Astrocyte (in vitro differentiated cells and primary cell): ENCODE results near the gene ATP5MK. TPM values are rescaled to one million over a fixed set of nuclear protein-coding genes. Genes with fewer than 3 reads are reported as not detected.

Source experiments
- DNase-seq: peaks from one replicate; pipeline ENCODE4 v3.0.0-alpha.2; 2010; ENCODE audit warnings: low read depth
- FAIRE-seq: peaks from 2 replicates; lab custom pipeline; 2011; peaks lifted over from hg19 to GRCh38; lab: Jason Lieb, UNC
- H2AFZ ChIP-seq: 2 replicates; pipeline ENCODE4 v1.6.0; 2012; ENCODE audit warnings: low read depth, low read length, inconsistent platforms
- H3K27ac ChIP-seq: 2 replicates; pipeline ENCODE4 v1.5.1; 2011; ENCODE audit warnings: low read depth, low read length, inconsistent platforms
- H3K27me3 ChIP-seq: 2 replicates; pipeline ENCODE4 v1.6.0; 2011; ENCODE audit warnings: low read length, inconsistent platforms; ENCODE audit not compliant: insufficient read depth
- H3K36me3 ChIP-seq: 2 replicates; pipeline ENCODE4 v1.5.1; 2011; ENCODE audit warnings: low read length, inconsistent platforms; ENCODE audit not compliant: insufficient read depth
- H3K4me1 ChIP-seq: 2 replicates; pipeline ENCODE4 v1.5.1; 2011; ENCODE audit warnings: low read length, inconsistent platforms; ENCODE audit not compliant: insufficient read depth
- H3K4me2 ChIP-seq: 2 replicates; pipeline ENCODE4 v1.6.0; 2012; ENCODE audit warnings: low read length, inconsistent platforms
- H3K4me3 ChIP-seq: 2 replicates; pipeline ENCODE4 v1.5.1; 2011; ENCODE audit warnings: low read depth, mild to moderate bottlenecking, low read length, inconsistent platforms; ENCODE audit not compliant: insufficient read depth
- H3K79me2 ChIP-seq: 2 replicates; pipeline ENCODE4 v1.6.0; 2012; ENCODE audit warnings: mild to moderate bottlenecking, low read length, inconsistent platforms; ENCODE audit not compliant: insufficient read depth
- H3K9ac ChIP-seq: 2 replicates; pipeline ENCODE4 v1.6.0; 2012; ENCODE audit warnings: mild to moderate bottlenecking, low read length, inconsistent platforms
- H3K9me3 ChIP-seq: 2 replicates; pipeline ENCODE4 v1.5.1; 2012; ENCODE audit warnings: low read depth, mild to moderate bottlenecking, low read length, inconsistent platforms; ENCODE audit not compliant: insufficient read depth
- H4K20me1 ChIP-seq: 2 replicates; pipeline ENCODE4 v1.6.0; 2012; ENCODE audit warnings: low read length, inconsistent platforms; ENCODE audit not compliant: insufficient read depth
- H3K27ac Mint-ChIP-seq: one replicate; pipeline ENCODE4 v1.8.0; 2021; ENCODE audit warnings: mild to moderate bottlenecking, mixed read lengths; ENCODE audit not compliant: unreplicated experiment
- H3K27me3 Mint-ChIP-seq: one replicate; pipeline ENCODE4 v1.8.0; 2021; ENCODE audit warnings: low read depth, mixed read lengths; ENCODE audit not compliant: unreplicated experiment
- H3K36me3 Mint-ChIP-seq: one replicate; pipeline ENCODE4 v1.8.0; 2021; ENCODE audit warnings: low read depth, mixed read lengths; ENCODE audit not compliant: unreplicated experiment
- H3K4me1 Mint-ChIP-seq: one replicate; pipeline ENCODE4 v1.8.0; 2021; ENCODE audit warnings: low read depth, mixed read lengths; ENCODE audit not compliant: unreplicated experiment
- H3K4me3 Mint-ChIP-seq: one replicate; pipeline ENCODE4 v1.8.0; 2021; ENCODE audit warnings: mild to moderate bottlenecking, moderate library complexity, mixed read lengths; ENCODE audit not compliant: unreplicated experiment
- H3K9me3 Mint-ChIP-seq: one replicate; pipeline ENCODE4 v1.8.0; 2021; ENCODE audit warnings: mild to moderate bottlenecking, mixed read lengths; ENCODE audit not compliant: unreplicated experiment
- EZH2 ChIP-seq: IDR thresholded peaks from 2 replicates; pipeline ENCODE4 v1.6.1; 2012; ENCODE audit warnings: mild to moderate bottlenecking, low read length, inconsistent platforms; ENCODE audit not compliant: insufficient read depth
- total RNA-seq: library from RNA; stranded (reverse); gene quantifications from 2 replicates; pipeline ENCODE4 v1.2.1, GENCODE V29; 2021
- TF ChIP-seq, protein P1 (sequence below): IDR thresholded peaks from 2 replicates; pipeline ENCODE4 v1.5.1; 2011; ENCODE audit warnings: low read depth, mild to moderate bottlenecking, inconsistent platforms, low read length, moderate library complexity; ENCODE audit not compliant: insufficient read depth

ATP5MK gene
- total RNA-seq, 1 donor from 2014 or later = 463 TPM

DNA sequence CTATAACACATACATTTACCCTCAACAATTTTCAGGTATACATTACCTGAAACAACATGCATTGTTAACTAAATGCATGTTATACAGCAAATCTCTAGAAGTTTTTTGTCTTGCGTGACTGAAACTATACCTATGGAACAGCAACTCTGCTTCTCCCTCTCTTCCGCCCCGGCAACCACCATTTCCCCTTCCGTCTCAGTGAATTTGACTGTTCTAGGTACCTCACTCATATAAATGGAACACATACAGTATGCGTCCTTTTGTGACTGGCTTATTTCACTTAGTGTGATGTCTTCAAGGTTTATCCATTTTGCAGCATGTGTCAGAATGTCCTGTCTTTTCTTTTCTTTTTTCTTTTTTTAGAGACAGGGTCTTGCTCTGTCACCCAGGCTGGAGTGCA is 33.4 kb upstream of the ATP5MK start:
- Histone ChIP-seq H3K79me2 (peaks cover 2% of the 10 kb centered on the region), H4K20me1 (peaks cover 62% of the 10 kb centered on the region), H3K36me3 (peaks cover 65% of the 10 kb centered on the region), H3K9me3 (no peaks in the 10 kb centered on the region), H3K4me2 (no peak overlapping the region), H2AFZ (no peak overlapping the region), H3K4me3 (no peak overlapping the region), H3K27me3 (no peaks in the 10 kb centered on the region), H3K9ac (no peak overlapping the region), H3K27ac (no peak overlapping the region), H3K4me1 (no peaks in the 10 kb centered on the region)
- Mint-ChIP-seq H3K4me3 (no peak overlapping the region), H3K27me3 (no peaks in the 10 kb centered on the region), H3K27ac (no peak overlapping the region), H3K36me3 (peaks cover 27% of the 10 kb centered on the region), H3K4me1 (no peaks in the 10 kb centered on the region), H3K9me3 (no peaks in the 10 kb centered on the region)
- no peak for TF ChIP-seq EZH2
- TF ChIP-seq, protein P1, sequence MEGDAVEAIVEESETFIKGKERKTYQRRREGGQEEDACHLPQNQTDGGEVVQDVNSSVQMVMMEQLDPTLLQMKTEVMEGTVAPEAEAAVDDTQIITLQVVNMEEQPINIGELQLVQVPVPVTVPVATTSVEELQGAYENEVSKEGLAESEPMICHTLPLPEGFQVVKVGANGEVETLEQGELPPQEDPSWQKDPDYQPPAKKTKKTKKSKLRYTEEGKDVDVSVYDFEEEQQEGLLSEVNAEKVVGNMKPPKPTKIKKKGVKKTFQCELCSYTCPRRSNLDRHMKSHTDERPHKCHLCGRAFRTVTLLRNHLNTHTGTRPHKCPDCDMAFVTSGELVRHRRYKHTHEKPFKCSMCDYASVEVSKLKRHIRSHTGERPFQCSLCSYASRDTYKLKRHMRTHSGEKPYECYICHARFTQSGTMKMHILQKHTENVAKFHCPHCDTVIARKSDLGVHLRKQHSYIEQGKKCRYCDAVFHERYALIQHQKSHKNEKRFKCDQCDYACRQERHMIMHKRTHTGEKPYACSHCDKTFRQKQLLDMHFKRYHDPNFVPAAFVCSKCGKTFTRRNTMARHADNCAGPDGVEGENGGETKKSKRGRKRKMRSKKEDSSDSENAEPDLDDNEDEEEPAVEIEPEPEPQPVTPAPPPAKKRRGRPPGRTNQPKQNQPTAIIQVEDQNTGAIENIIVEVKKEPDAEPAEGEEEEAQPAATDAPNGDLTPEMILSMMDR = no peak
- DNase-seq = no peak
- no peak for FAIRE-seq

DNA sequence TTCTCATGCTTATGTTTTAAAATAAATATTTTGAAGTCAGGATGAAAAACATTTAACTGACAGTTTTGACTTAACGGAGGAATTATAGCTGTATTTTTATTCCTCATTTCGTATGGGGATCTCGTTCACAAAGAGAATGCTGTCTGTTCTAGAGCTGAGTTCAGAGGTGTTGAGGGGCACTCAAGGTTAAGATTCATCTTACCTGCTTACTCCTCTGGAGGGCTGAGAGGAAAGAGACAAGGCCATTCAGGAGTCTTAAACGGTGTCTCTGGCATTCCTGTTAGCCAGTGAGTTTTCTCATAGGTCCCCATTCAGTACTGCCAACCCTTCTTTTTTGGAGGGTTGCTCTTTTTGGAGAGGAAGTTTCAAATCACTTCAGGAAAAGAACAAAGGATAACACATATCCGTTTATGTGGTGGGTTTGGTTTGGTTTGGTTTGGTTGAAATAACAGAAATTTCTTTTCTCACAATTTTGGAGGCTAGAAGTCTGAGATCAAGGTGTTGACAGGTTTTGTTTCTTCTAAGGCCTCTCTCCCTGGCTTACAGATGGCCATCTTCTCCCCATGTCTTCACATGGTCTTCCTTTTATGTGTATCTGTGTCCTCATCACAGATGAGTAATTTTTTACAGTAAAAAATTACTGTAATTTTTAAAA is 32.8 kb upstream of the ATP5MK start:
- Histone ChIP-seq H3K9me3 (no peaks in the 10 kb centered on the region), H3K27me3 (no peaks in the 10 kb centered on the region), H3K79me2 (no peaks in the 10 kb centered on the region), H3K9ac (no peak overlapping the region), H2AFZ (no peak overlapping the region), H3K4me3 (no peak overlapping the region), H3K36me3 (peaks cover 65% of the 10 kb centered on the region), H3K4me1 (no peaks in the 10 kb centered on the region), H3K4me2 (no peak overlapping the region), H3K27ac (no peak overlapping the region), H4K20me1 (peaks cover 60% of the 10 kb centered on the region)
- Mint-ChIP-seq H3K4me3 (no peak overlapping the region), H3K4me1 (no peaks in the 10 kb centered on the region), H3K27me3 (no peaks in the 10 kb centered on the region), H3K27ac (no peak overlapping the region), H3K9me3 (no peaks in the 10 kb centered on the region), H3K36me3 (peaks cover 30% of the 10 kb centered on the region)
- FAIRE-seq (no peak), DNase-seq (no peak)
- TF ChIP-seq, protein P1 = no peak
- TF ChIP-seq EZH2 = no peak

DNA sequence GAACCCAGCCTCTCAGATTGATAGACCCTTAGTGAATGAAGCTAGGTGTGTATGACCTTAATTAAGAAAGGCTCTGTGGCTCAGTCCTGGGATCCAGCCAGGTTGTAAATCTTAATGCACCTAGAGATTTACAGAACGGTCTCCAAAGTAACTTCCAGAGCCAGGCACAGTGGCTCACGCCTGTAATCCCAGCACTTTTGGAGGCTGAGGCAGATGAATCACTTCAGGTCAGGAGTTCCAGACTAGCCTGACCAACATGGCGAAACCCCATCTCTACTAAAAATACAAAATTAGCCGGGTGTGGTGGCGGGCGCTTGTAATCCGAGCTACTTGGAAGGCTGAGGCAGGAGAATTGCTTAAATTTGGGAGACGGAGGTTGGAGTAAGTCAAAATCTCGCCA is 31.6 kb upstream of the ATP5MK start:
- H4K20me1 ChIP-seq = peaks cover 57% of the 10 kb centered on the region
- DNase-seq (no peak), FAIRE-seq (no peak)
- H3K27ac Mint-ChIP-seq = no peak overlapping the region
- H3K4me1 Mint-ChIP-seq = no peaks in the 10 kb centered on the region
- no peak overlapping the region for H3K4me3 ChIP-seq
- H3K79me2 ChIP-seq = peaks cover 5% of the 10 kb centered on the region
- no peak overlapping the region for H3K9ac ChIP-seq
- H3K9me3 ChIP-seq = no peaks in the 10 kb centered on the region
- H3K4me3 Mint-ChIP-seq = no peak overlapping the region
- H3K4me1 ChIP-seq = no peaks in the 10 kb centered on the region
- H3K9me3 Mint-ChIP-seq = no peaks in the 10 kb centered on the region
- peaks cover 33% of the 10 kb centered on the region for H3K36me3 Mint-ChIP-seq
- H2AFZ ChIP-seq = no peak overlapping the region
- no peaks in the 10 kb centered on the region for H3K27me3 ChIP-seq
- H3K36me3 ChIP-seq = peaks cover 66% of the 10 kb centered on the region
- no peaks in the 10 kb centered on the region for H3K27me3 Mint-ChIP-seq
- no peak overlapping the region for H3K4me2 ChIP-seq
- no peak overlapping the region for H3K27ac ChIP-seq
- TF ChIP-seq, protein P1 = no peak
- no peak for TF ChIP-seq EZH2
